ENCODE results near the gene ICA1.
A peak's percentile ranks its signal among the peaks of the same experiment; 100 is the strongest.

The ICA1 gene

DNA sequence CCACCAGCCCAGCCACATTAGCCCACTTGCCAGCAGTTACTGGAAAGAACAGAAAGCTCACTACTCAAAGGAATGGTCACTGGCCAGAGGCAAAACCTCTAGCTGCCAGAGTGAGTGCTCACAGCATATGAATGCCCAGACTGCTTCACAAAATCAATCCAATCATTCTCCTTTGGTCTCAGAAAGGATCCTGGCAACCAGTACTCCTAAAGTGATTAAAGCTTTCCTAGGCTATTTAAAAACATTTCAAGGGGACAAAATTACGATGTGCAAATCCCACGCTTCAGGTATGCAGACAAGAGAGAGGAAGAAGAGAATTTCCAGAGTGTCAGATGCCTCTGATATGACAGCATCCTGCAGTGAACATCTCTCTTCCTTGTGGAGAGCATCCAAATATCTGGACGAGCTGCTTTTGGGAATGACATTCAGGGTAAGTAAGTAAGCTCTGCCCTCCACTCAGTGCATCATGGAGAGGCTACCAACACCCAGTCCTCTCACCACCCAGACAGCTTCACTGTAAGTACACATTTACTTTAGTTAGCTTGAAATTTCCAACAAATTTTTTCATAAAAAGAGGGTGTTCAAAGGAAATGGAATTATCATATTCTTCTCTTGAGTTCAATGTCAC lies 25.1 kb downstream of the ICA1 start:
- no peaks in the 10 kb centered on the region for H3K9me3 ChIP-seq (ENCODE audit: insufficient read depth, low read depth, low read length)
- H3K9ac ChIP-seq (ENCODE audit: low read depth, low read length, poor library complexity, severe bottlenecking), result no peak overlapping the region
- H2AFZ ChIP-seq (ENCODE audit: low read length), result no peak overlapping the region
- TF ChIP-seq EZH2phosphoT487 (IDR thresholded peaks at IDR 0.05; ENCODE audit: borderline replicate concordance), result no peak
- TF ChIP-seq, protein P1, sequence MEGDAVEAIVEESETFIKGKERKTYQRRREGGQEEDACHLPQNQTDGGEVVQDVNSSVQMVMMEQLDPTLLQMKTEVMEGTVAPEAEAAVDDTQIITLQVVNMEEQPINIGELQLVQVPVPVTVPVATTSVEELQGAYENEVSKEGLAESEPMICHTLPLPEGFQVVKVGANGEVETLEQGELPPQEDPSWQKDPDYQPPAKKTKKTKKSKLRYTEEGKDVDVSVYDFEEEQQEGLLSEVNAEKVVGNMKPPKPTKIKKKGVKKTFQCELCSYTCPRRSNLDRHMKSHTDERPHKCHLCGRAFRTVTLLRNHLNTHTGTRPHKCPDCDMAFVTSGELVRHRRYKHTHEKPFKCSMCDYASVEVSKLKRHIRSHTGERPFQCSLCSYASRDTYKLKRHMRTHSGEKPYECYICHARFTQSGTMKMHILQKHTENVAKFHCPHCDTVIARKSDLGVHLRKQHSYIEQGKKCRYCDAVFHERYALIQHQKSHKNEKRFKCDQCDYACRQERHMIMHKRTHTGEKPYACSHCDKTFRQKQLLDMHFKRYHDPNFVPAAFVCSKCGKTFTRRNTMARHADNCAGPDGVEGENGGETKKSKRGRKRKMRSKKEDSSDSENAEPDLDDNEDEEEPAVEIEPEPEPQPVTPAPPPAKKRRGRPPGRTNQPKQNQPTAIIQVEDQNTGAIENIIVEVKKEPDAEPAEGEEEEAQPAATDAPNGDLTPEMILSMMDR (conservative IDR thresholded peaks at IDR 0.05; ENCODE audit: low read length), result no peak
- no peaks in the 10 kb centered on the region for H3K27me3 ChIP-seq (ENCODE audit: insufficient read depth, low read length, poor library complexity, severe bottlenecking)
- H4K20me1 ChIP-seq (ENCODE audit: insufficient read depth, low read length, poor library complexity, severe bottlenecking), result no peaks in the 10 kb centered on the region
- H3K4me3 ChIP-seq (ENCODE audit: low read length, poor library complexity, severe bottlenecking), result no peak overlapping the region
- H3F3A ChIP-seq (ENCODE audit: low read depth), result no peaks in the 10 kb centered on the region
- H3K4me2 ChIP-seq (ENCODE audit: low read depth, low read length, poor library complexity, severe bottlenecking), result no peak overlapping the region
- H3K4me1 ChIP-seq (ENCODE audit: insufficient read depth, low read length, poor library complexity, severe bottlenecking), result peaks cover 15% of the 10 kb centered on the region
- H3K9me2 ChIP-seq (replicated peaks; ENCODE audit: low read depth, low read length), result no peaks in the 10 kb centered on the region
- no peaks in the 10 kb centered on the region for H3K79me2 ChIP-seq (ENCODE audit: insufficient read depth, low read length)
- no peaks in the 10 kb centered on the region for H3K36me3 ChIP-seq (ENCODE audit: insufficient read depth, low read length)

DNA sequence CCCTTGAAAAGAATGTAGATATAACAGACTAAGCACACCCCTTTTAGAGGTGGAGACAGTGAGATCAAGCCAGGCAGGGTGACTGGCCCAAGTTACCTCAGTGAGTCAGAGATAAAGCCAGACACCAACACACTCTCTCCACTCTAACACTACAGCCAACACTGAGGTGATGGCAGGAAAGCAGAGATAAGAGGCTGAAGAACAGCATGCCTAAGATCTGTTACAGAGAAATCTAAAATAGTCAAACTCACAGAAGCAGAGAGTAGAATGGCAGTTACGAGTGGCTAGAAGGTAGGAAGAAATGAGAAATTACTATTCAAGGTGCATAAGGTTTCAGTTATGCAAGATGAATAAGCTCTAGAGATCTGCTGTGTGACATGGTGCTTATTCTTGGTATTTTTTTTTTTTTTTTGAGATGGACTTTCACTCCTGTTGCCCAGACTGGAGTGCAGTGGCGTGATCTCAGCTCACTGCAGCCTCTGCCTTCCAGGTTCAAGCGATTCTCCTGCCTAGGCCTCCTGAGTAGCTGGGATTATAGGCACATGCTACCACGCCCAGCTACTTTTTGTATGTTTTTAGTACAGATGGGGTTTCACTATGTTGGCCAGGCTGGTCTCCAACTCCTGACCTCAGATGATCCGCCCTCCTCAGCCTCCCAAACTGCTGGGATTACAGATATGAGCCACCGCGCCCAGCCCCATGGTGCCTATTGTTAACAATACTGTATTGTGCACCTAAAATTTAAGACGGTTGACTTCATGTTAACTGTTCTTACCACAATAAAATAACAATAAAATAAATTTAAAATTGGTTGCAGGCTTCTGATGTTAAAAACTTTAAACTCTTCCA lies 28.7 kb downstream of the ICA1 start:
- no peaks in the 10 kb centered on the region for H3K9me3 ChIP-seq (ENCODE audit: insufficient read depth, low read depth, low read length)
- H2AFZ ChIP-seq (ENCODE audit: low read length), result 0 out of 2 replicates have a peak overlapping the region, but pooled peaks have one; percentile 7
- no peaks in the 10 kb centered on the region for H3K9me2 ChIP-seq (replicated peaks; ENCODE audit: low read depth, low read length)
- H3K4me2 ChIP-seq (ENCODE audit: low read depth, low read length, poor library complexity, severe bottlenecking), result peak overlapping the region; percentile 7
- no peaks in the 10 kb centered on the region for H3K36me3 ChIP-seq (ENCODE audit: insufficient read depth, low read length)
- no peaks in the 10 kb centered on the region for H3K27me3 ChIP-seq (ENCODE audit: insufficient read depth, low read length, poor library complexity, severe bottlenecking)
- H3K4me1 ChIP-seq (ENCODE audit: insufficient read depth, low read length, poor library complexity, severe bottlenecking), result peaks cover 43% of the 10 kb centered on the region
- H4K20me1 ChIP-seq (ENCODE audit: insufficient read depth, low read length, poor library complexity, severe bottlenecking), result no peaks in the 10 kb centered on the region
- no peak for TF ChIP-seq EZH2phosphoT487 (IDR thresholded peaks at IDR 0.05; ENCODE audit: borderline replicate concordance)
- TF ChIP-seq, protein P1 (conservative IDR thresholded peaks at IDR 0.05; ENCODE audit: low read length), result no peak
- H3K79me2 ChIP-seq (ENCODE audit: insufficient read depth, low read length), result no peaks in the 10 kb centered on the region
- no peak overlapping the region for H3K4me3 ChIP-seq (ENCODE audit: low read length, poor library complexity, severe bottlenecking)
- no peaks in the 10 kb centered on the region; the same call in 1 of the 2 replicates for H3F3A ChIP-seq (ENCODE audit: low read depth)
- peak overlapping the region; percentile 21 for H3K9ac ChIP-seq (ENCODE audit: low read depth, low read length, poor library complexity, severe bottlenecking)

DNA sequence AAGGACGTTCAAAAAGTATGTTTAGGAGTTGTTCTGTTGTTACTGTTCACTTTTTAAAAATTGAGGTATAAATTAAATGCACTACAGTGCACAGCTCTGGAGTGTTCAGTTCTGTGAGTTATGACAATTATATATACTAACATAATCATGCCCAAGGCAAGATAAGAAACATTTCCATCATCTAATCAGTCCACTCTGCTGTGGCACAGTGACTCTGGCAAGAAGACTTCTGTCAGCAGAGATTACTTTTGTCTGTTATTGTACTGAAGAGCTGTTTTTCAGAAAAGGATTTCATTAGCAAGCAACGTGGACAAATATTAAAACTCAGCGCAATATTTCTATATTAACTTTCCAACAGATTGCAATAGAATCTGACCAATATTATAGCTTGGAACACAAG lies 32.0 kb downstream of the ICA1 start:
- Histone ChIP-seq H3F3A (ENCODE audit: low read depth) (peaks cover 6% of the 10 kb centered on the region; the same call in 1 of the 2 replicates), H3K4me1 (ENCODE audit: insufficient read depth, low read length, poor library complexity, severe bottlenecking) (peaks cover 72% of the 10 kb centered on the region), H3K9ac (ENCODE audit: low read depth, low read length, poor library complexity, severe bottlenecking) (no peak overlapping the region), H3K36me3 (ENCODE audit: insufficient read depth, low read length) (no peaks in the 10 kb centered on the region), H3K9me2 (replicated peaks; ENCODE audit: low read depth, low read length) (no peaks in the 10 kb centered on the region), H3K4me3 (ENCODE audit: low read length, poor library complexity, severe bottlenecking) (peak overlapping the region; percentile 8), H3K4me2 (ENCODE audit: low read depth, low read length, poor library complexity, severe bottlenecking) (peak overlapping the region; percentile 52), H2AFZ (ENCODE audit: low read length) (no peak overlapping the region), H4K20me1 (ENCODE audit: insufficient read depth, low read length, poor library complexity, severe bottlenecking) (no peaks in the 10 kb centered on the region), H3K27me3 (ENCODE audit: insufficient read depth, low read length, poor library complexity, severe bottlenecking) (no peaks in the 10 kb centered on the region), H3K79me2 (ENCODE audit: insufficient read depth, low read length) (no peaks in the 10 kb centered on the region), H3K9me3 (ENCODE audit: insufficient read depth, low read depth, low read length) (no peaks in the 10 kb centered on the region)
- TF ChIP-seq, protein P1 (conservative IDR thresholded peaks at IDR 0.05; ENCODE audit: low read length), result no peak
- TF ChIP-seq EZH2phosphoT487 (IDR thresholded peaks at IDR 0.05; ENCODE audit: borderline replicate concordance), result no peak
